Chondrocyte (in vitro differentiated cells): ENCODE measurements around the gene GPR183. TPM values are rescaled to one million over a fixed set of nuclear protein-coding genes. Genes with fewer than 3 reads are reported as not detected.

Source experiments
- DNase-seq: peaks from one replicate; pipeline ENCODE4 v3.0.0; 2021; ENCODE audit warnings: mixed read lengths, low spot score
- H3K27ac Mint-ChIP-seq: one replicate; pipeline ENCODE4 v1.8.0; 2021; ENCODE audit warnings: mild to moderate bottlenecking, moderate library complexity, mixed read lengths; ENCODE audit not compliant: unreplicated experiment
- H3K27me3 Mint-ChIP-seq: 2 replicates; pipeline ENCODE4 v1.8.0; 2021; ENCODE audit warnings: low read depth, mixed read lengths
- H3K36me3 Mint-ChIP-seq: 2 replicates; pipeline ENCODE4 v1.8.0; 2021; ENCODE audit warnings: low read depth, mixed read lengths
- H3K4me1 Mint-ChIP-seq: 2 replicates; pipeline ENCODE4 v1.8.0; 2021; ENCODE audit warnings: low read depth, mild to moderate bottlenecking, mixed read lengths
- H3K4me3 Mint-ChIP-seq: one replicate; pipeline ENCODE4 v1.8.0; 2021; ENCODE audit warnings: mild to moderate bottlenecking, moderate library complexity, mixed read lengths; ENCODE audit not compliant: unreplicated experiment
- H3K9me3 Mint-ChIP-seq: 2 replicates; pipeline ENCODE4 v1.8.0; 2021; ENCODE audit warnings: low read depth, mixed read lengths
- CTCF ChIP-seq: fragments of 200-600 bp; sonication (generic); IDR thresholded peaks from 2 replicates; pipeline ENCODE4 v1.5.0; 2021; ENCODE audit warnings: antibody characterized with exemption, mild to moderate bottlenecking, moderate library complexity
- total RNA-seq: library from RNA; stranded (reverse); gene quantifications from 3 replicates; pipeline ENCODE4 v1.2.1, GENCODE V29; 2021

The GPR183 gene
- total RNA-seq, 1 donor from 2014 or later = 5.7 TPM

GRCh38 chr13:99271249-99271648, 36.0 kb downstream of the GPR183 start:
- no peaks in the 10 kb centered on the region for H3K9me3 Mint-ChIP-seq
- TF ChIP-seq CTCF = no peak
- H3K27ac Mint-ChIP-seq = no peak overlapping the region
- no peaks in the 10 kb centered on the region for H3K27me3 Mint-ChIP-seq
- DNase-seq = no peak
- no peak overlapping the region for H3K4me3 Mint-ChIP-seq
- H3K4me1 Mint-ChIP-seq = peaks cover 12% of the 10 kb centered on the region
- H3K36me3 Mint-ChIP-seq = peaks cover 4% of the 10 kb centered on the region

GRCh38 chr13:99270518-99270917, 36.7 kb downstream of the GPR183 start:
- no peak overlapping the region for H3K27ac Mint-ChIP-seq
- peaks cover 4% of the 10 kb centered on the region for H3K36me3 Mint-ChIP-seq
- H3K27me3 Mint-ChIP-seq = no peaks in the 10 kb centered on the region
- no peak for DNase-seq
- H3K9me3 Mint-ChIP-seq = no peaks in the 10 kb centered on the region
- H3K4me1 Mint-ChIP-seq = peaks cover 12% of the 10 kb centered on the region
- TF ChIP-seq CTCF = no peak
- no peak overlapping the region for H3K4me3 Mint-ChIP-seq

GRCh38 chr13:99269627-99270241, 37.5 kb downstream of the GPR183 start:
- Mint-ChIP-seq H3K36me3 (peaks cover 4% of the 10 kb centered on the region), H3K27ac (no peak overlapping the region), H3K9me3 (no peaks in the 10 kb centered on the region), H3K4me3 (no peak overlapping the region), H3K4me1 (peaks cover 7% of the 10 kb centered on the region), H3K27me3 (no peaks in the 10 kb centered on the region)
- no peak for DNase-seq
- peak; percentile 98 for TF ChIP-seq CTCF

DNA sequence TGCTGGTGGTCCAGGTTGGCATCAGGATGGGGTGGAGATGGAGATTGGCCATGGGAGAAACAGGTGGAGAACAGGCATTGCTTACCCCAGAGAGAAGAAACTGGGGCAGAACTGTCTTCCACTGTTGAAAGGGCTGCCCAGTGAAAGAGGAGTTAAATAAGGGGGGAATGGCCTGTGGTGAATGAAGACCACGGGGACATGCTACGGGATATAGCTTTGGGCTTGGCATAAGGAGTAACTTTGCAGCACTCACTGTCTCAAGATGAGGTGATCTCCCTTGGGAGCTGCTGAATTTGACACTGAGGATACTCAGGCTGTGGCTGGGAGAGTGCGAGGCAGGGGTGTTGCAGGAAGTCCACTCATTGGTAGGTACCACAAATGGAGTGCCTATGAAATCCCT, 38.4 kb downstream of the GPR183 start:
- DNase-seq = no peak
- Mint-ChIP-seq H3K27me3 (no peaks in the 10 kb centered on the region), H3K36me3 (peaks cover 4% of the 10 kb centered on the region), H3K4me1 (peaks cover 8% of the 10 kb centered on the region), H3K9me3 (no peaks in the 10 kb centered on the region), H3K4me3 (no peak overlapping the region), H3K27ac (no peak overlapping the region)
- TF ChIP-seq CTCF = no peak

GRCh38 chr13:99267927-99268326, 39.3 kb downstream of the GPR183 start:
- Mint-ChIP-seq H3K36me3 (peaks cover 4% of the 10 kb centered on the region), H3K4me1 (peaks cover 16% of the 10 kb centered on the region), H3K27ac (no peak overlapping the region), H3K9me3 (no peaks in the 10 kb centered on the region), H3K4me3 (no peak overlapping the region), H3K27me3 (no peaks in the 10 kb centered on the region)
- no peak for DNase-seq
- no peak for TF ChIP-seq CTCF
